CD4-positive, alpha-beta T cell (primary cell): ENCODE data around the gene TCTN2. TPM values are rescaled to one million over a fixed set of nuclear protein-coding genes. Genes with fewer than 3 reads are reported as not detected.

Source experiments
- ATAC-seq: fragments of 200-7000 bp; cut with Tn5 transposase; one replicate; pipeline ENCODE4 v1.10.0; 2022; ENCODE audit warnings: mild to moderate bottlenecking; ENCODE audit not compliant: poor library complexity
- CTCF ChIA-PET: fragments of 350-600 bp; sonication (Branson Sonifier 250); formaldehyde crosslinking; loops from one replicate; lab custom pipeline; 2021; ENCODE audit warnings: antibody characterized with exemption, inconsistent platforms; lab: Charles Lee
- POLR2A ChIA-PET: fragments of 350-600 bp; sonication (Branson Sonifier 250); formaldehyde crosslinking; loops from one replicate; lab custom pipeline; 2021; ENCODE audit warnings: antibody characterized with exemption, inconsistent platforms; lab: Charles Lee
- DNase-seq, 14 experiments: peaks; one replicate each; pipeline ENCODE4 v3.0.0-alpha.2; 2013 to 2020; ENCODE audit warnings: mixed read lengths in 2 of 14
- H3K27ac ChIP-seq, 2 donors: one replicate each; pipeline versions ENCODE4 v1.5.1 to v1.7.0; 2013; ENCODE audit warnings: low read length in 2 of 2, low read depth in 1 of 2, mild to moderate bottlenecking in 1 of 2
- H3K27me3 ChIP-seq, 2 experiments: 1 replicate in 1 of 2; 2 replicates in 1 of 2; pipeline versions ENCODE4 v1.6.1 to v1.7.0; 2013; ENCODE audit warnings: low read length in 2 of 2, control low read depth in 1 of 2, mild to moderate bottlenecking in 1 of 2, moderate library complexity in 1 of 2; ENCODE audit not compliant: insufficient read depth in 2 of 2, control insufficient read depth in 1 of 2
- H3K36me3 ChIP-seq: one replicate; pipeline ENCODE4 v1.6.1; 2013; ENCODE audit warnings: low read length, control low read depth; ENCODE audit not compliant: insufficient read depth
- H3K4me1 ChIP-seq: one replicate; pipeline ENCODE4 v1.6.1; 2013; ENCODE audit warnings: low read length, control low read depth; ENCODE audit not compliant: insufficient read depth
- H3K4me3 ChIP-seq: one replicate; pipeline ENCODE4 v1.5.1; 2013; ENCODE audit warnings: mild to moderate bottlenecking, low read length, moderate library complexity
- H3K9me3 ChIP-seq, 2 experiments: 1 replicate in 1 of 2; 2 replicates in 1 of 2; pipeline versions ENCODE4 v1.6.1 to v1.7.0; 2013; ENCODE audit warnings: low read length in 2 of 2, mild to moderate bottlenecking in 2 of 2, control low read depth in 1 of 2, moderate library complexity in 1 of 2; ENCODE audit not compliant: control insufficient read depth in 1 of 2, insufficient read depth in 1 of 2
- H3K27ac Mint-ChIP-seq: one replicate; pipeline ENCODE4 v1.8.0; 2020; ENCODE audit warnings: mixed read lengths
- H3K27me3 Mint-ChIP-seq: one replicate; pipeline ENCODE4 v1.8.0; 2021; ENCODE audit warnings: mixed read lengths
- H3K36me3 Mint-ChIP-seq: one replicate; pipeline ENCODE4 v1.8.0; 2021; ENCODE audit warnings: low read depth, mixed read lengths
- H3K4me1 Mint-ChIP-seq: one replicate; pipeline ENCODE4 v1.8.0; 2021; ENCODE audit warnings: low read depth, mixed read lengths
- H3K4me3 Mint-ChIP-seq: one replicate; pipeline ENCODE4 v1.8.0; 2020; ENCODE audit warnings: mild to moderate bottlenecking, mixed read lengths
- H3K9me3 Mint-ChIP-seq: one replicate; pipeline ENCODE4 v1.8.0; 2020; ENCODE audit warnings: mixed read lengths
- CTCF ChIP-seq: fragments of 200-600 bp; IDR thresholded peaks from one replicate; pipeline ENCODE4 v1.8.0; 2022; ENCODE audit warnings: antibody characterized with exemption, mild to moderate bottlenecking
- intact Hi-C, 2 experiments: fragments of 100-400 bp; cut with DNase I in 1 of 2; cut with micrococcal nuclease in 1 of 2; formaldehyde crosslinking; loops; one replicate each; pipeline versions ENCODE4 v1.15.1 to v1.9.0; 2023 to 2025; cut with DNase I, micrococcal nuclease
- total RNA-seq, 174 experiments: library from RNA in 2 of 174; stranded (reverse) in 2 of 174; gene quantifications; one replicate each; pipeline ENCODE4 v1.2.3 and lab custom pipeline; 2021 to 2026

The TCTN2 gene
- total RNA-seq, 2 experiments from 2014 or later = 3.2 to 3.5 TPM

- Mint-ChIP-seq H3K4me3 (peak overlapping the region; percentile 85), H3K4me1 (peaks cover 38% of the 10 kb centered on the region), H3K27ac (peak overlapping the region; percentile 62), H3K27me3 (no peaks in the 10 kb centered on the region), H3K9me3 (no peaks in the 10 kb centered on the region), H3K36me3 (peaks cover 11% of the 10 kb centered on the region)
- Histone ChIP-seq H3K4me3 (peak overlapping the region; percentile 87), H3K36me3 (no peaks in the 10 kb centered on the region), H3K27me3 (no peaks in the 10 kb centered on the region), H3K27ac (no peak overlapping the region), H3K4me1 (peaks cover 27% of the 10 kb centered on the region), H3K9me3 (no peaks in the 10 kb centered on the region)
- ATAC-seq (no peak), DNase-seq (peak in 1 of 14 experiments; percentile 10)
- intact Hi-C loops = loop anchor here in 1 of 2 experiments (1.0 to 10.0 kb wide), 4 partner anchors 42 to 348 kb away; partner anchors contain the start of genes EIF2B1, GTF2H3, SBNO1 and TCTN2
- TF ChIP-seq CTCF = no peak
- ChIA-PET CTCF (interaction anchor here (1.3 kb wide), 1 partner anchor 13 kb away, joined by 3 read pairs; no protein-coding TSS in a partner anchor), POLR2A (interaction anchor here (0.7 to 2.8 kb wide), 16 partner anchors 11 to 1212 kb away, joined by 3 to 14 read pairs (median 4); partner anchors contain the start of genes DNAH10, MPHOSPH9, MTRFR and OGFOD2)
Measured at GRCh38 chr12:123712780-123713319, 41.9 kb downstream of the TCTN2 start.

GRCh38 chr12:123713398-123713797 lies 42.5 kb downstream of the TCTN2 start:
- H3K9me3 Mint-ChIP-seq = no peaks in the 10 kb centered on the region
- H3K27me3 Mint-ChIP-seq = no peaks in the 10 kb centered on the region
- TF ChIP-seq CTCF = no peak
- H3K36me3 ChIP-seq = no peaks in the 10 kb centered on the region
- peak overlapping the region; percentile 87 for H3K4me3 ChIP-seq
- CTCF ChIA-PET = interaction anchor here (1.3 kb wide), 1 partner anchor 13 kb away, joined by 3 read pairs; no protein-coding TSS in a partner anchor
- peaks cover 27% of the 10 kb centered on the region for H3K4me1 ChIP-seq
- H3K4me3 Mint-ChIP-seq = peak overlapping the region; percentile 85
- no peak overlapping the region for H3K27ac ChIP-seq
- DNase-seq (peak in 1 of 14 experiments; percentile 17), ATAC-seq (no peak)
- H3K4me1 Mint-ChIP-seq = peaks cover 38% of the 10 kb centered on the region
- peaks cover 11% of the 10 kb centered on the region for H3K36me3 Mint-ChIP-seq
- intact Hi-C loops = loop anchor here in 1 of 2 experiments (2.0 to 10.0 kb wide), 3 partner anchors 43 to 349 kb away; partner anchors contain the start of genes SBNO1, TCTN2 and TMED2
- POLR2A ChIA-PET = interaction anchor here (0.7 to 2.8 kb wide), 7 partner anchors 11 to 481 kb away, joined by 3 to 14 read pairs (median 5); partner anchors contain the start of genes MPHOSPH9, MTRFR and TCTN2
- no peaks in the 10 kb centered on the region for H3K9me3 ChIP-seq
- no peaks in the 10 kb centered on the region for H3K27me3 ChIP-seq
- peak overlapping the region; percentile 62 for H3K27ac Mint-ChIP-seq

- H3K4me3 ChIP-seq = peak overlapping the region; percentile 87
- H3K4me1 Mint-ChIP-seq = peaks cover 38% of the 10 kb centered on the region
- H3K27me3 Mint-ChIP-seq = no peaks in the 10 kb centered on the region
- H3K36me3 Mint-ChIP-seq = peaks cover 14% of the 10 kb centered on the region
- CTCF ChIA-PET = interaction anchor here (1.5 kb wide), 1 partner anchor 12 kb away, joined by 4 read pairs; no protein-coding TSS in a partner anchor
- peaks cover 6% of the 10 kb centered on the region for H3K36me3 ChIP-seq
- no peak overlapping the region for H3K27ac ChIP-seq
- H3K27me3 ChIP-seq = no peaks in the 10 kb centered on the region
- H3K4me1 ChIP-seq = peaks cover 27% of the 10 kb centered on the region
- intact Hi-C loops = loop anchor here in 1 of 2 experiments (2.0 to 10.0 kb wide), 3 partner anchors 43 to 349 kb away; partner anchors contain the start of genes SBNO1, TCTN2 and TMED2
- no peaks in the 10 kb centered on the region for H3K9me3 ChIP-seq
- no peak for TF ChIP-seq CTCF
- H3K9me3 Mint-ChIP-seq = no peaks in the 10 kb centered on the region
- no peak for ATAC-seq
- H3K27ac Mint-ChIP-seq = peak overlapping the region; percentile 62
- POLR2A ChIA-PET = interaction anchor here (1.0 to 2.8 kb wide), 2 partner anchors 43 to 130 kb away, joined by 3 to 14 read pairs; partner anchors contain the start of genes TCTN2 and TMED2
- DNase-seq = peak in 3 of 14 experiments; percentile 18 to 40 (median 19)
- peak overlapping the region; percentile 85 for H3K4me3 Mint-ChIP-seq
Measured at GRCh38 chr12:123713823-123714585, 43.1 kb downstream of the TCTN2 start.
